Hematopoietic multipotent progenitor cell treated with erythropoietin and hydrocortisone succinate and interleukin-3 and kit ligand, for 4 days (in vitro differentiated cells): Measurements from ENCODE around the gene ZNF438.
A peak's percentile ranks its signal among the peaks of the same experiment; 100 is the strongest.
"Not testable (repeated sequence)": the region's sequence is repeated elsewhere in the genome, so short reads cannot be mapped to it uniquely, and the experiment has no call there.

Source experiments
- DNase-seq: peaks from one replicate; pipeline ENCODE4 v3.0.0-alpha.2; 2015

ZNF438 gene

GRCh38 chr10:30984563-30985328 lies 46.9 kb downstream of the ZNF438 start:
- peak; percentile 61 for DNase-seq

- peak; percentile 24 for DNase-seq
These were observed 48.5 kb downstream of the ZNF438 start for GRCh38 chr10:30983209-30983608.

GRCh38 chr10:30980951-30981616 lies 50.6 kb downstream of the ZNF438 start:
- DNase-seq, result no peak

- no peak for DNase-seq
These were observed 51.7 kb downstream of the ZNF438 start for GRCh38 chr10:30979956-30980355.

GRCh38 chr10:30978843-30979242 lies 52.8 kb downstream of the ZNF438 start:
- no peak for DNase-seq

- DNase-seq, result no peak
These were observed 54.3 kb downstream of the ZNF438 start for GRCh38 chr10:30977385-30977784.

- no peak for DNase-seq
These were observed 56.8 kb downstream of the ZNF438 start for GRCh38 chr10:30974773-30975415.

GRCh38 chr10:30974355-30974754 lies 57.3 kb downstream of the ZNF438 start:
- DNase-seq, result no peak

- DNase-seq, result no peak
These were observed 57.9 kb downstream of the ZNF438 start for GRCh38 chr10:30973737-30974136.

- DNase-seq, result peak; percentile 14
These were observed 60.8 kb downstream of the ZNF438 start for GRCh38 chr10:30970760-30971460.

GRCh38 chr10:30968711-30969110 lies 63.0 kb downstream of the ZNF438 start:
- peak; percentile 49 for DNase-seq

GRCh38 chr10:30967650-30968410 lies 63.8 kb downstream of the ZNF438 start:
- no peak for DNase-seq

- DNase-seq, result peak; percentile 51
These were observed 67.4 kb downstream of the ZNF438 start for GRCh38 chr10:30963992-30964930.

- DNase-seq, result no peak
These were observed 69.1 kb downstream of the ZNF438 start for GRCh38 chr10:30962522-30962921.

GRCh38 chr10:30959836-30960210 lies 71.8 kb downstream of the ZNF438 start:
- no peak for DNase-seq

GRCh38 chr10:30949218-30949617 lies 82.4 kb downstream of the ZNF438 start:
- not testable (repeated sequence) for DNase-seq

GRCh38 chr10:30944005-30944404 lies 87.7 kb downstream of the ZNF438 start:
- no peak for DNase-seq

- DNase-seq, result no peak
These were observed 88.2 kb downstream of the ZNF438 start for GRCh38 chr10:30943451-30943850.

GRCh38 chr10:30940256-30940655 lies 91.4 kb downstream of the ZNF438 start:
- DNase-seq, result no peak

GRCh38 chr10:30939643-30940251 lies 91.9 kb downstream of the ZNF438 start:
- DNase-seq, result no peak

GRCh38 chr10:30935078-30935477 lies 96.6 kb downstream of the ZNF438 start:
- no peak for DNase-seq
